HG03139 (cell line): ENCODE data around the gene RC3H1.
"Not testable (repeated sequence)": the region's sequence is repeated elsewhere in the genome, so short reads cannot be mapped to it uniquely, and the experiment has no call there.

Experiments used
- ATAC-seq: cut with Tn5 transposase; IDR thresholded peaks from one replicate; pipeline ENCODE4 v1.9.1; 2021; ENCODE audit not compliant: unreplicated experiment

RC3H1 gene

GRCh38 chr1:174022080-174022975, at the start of gene RC3H1:
Gene RC3H1, minus strand, starts transcription at chr1:174022357. Its CDS starts 29,372 bp downstream, at chr1:173992985.
- ATAC-seq = peak; percentile 80

GRCh38 chr1:174070614-174071013, 48.5 kb upstream of the RC3H1 start:
- ATAC-seq = no peak

GRCh38 chr1:174068000-174068399, 45.8 kb upstream of the RC3H1 start:
- ATAC-seq = no peak

GRCh38 chr1:174060090-174060489, 37.9 kb upstream of the RC3H1 start:
- no peak for ATAC-seq

GRCh38 chr1:174058624-174059023, 36.5 kb upstream of the RC3H1 start:
- ATAC-seq = no peak

- ATAC-seq = not testable (repeated sequence)
Observed at GRCh38 chr1:174056609-174057008, 34.5 kb upstream of the RC3H1 start.

- ATAC-seq = not testable (repeated sequence)
Observed at GRCh38 chr1:174055797-174056196, 33.6 kb upstream of the RC3H1 start.

GRCh38 chr1:174053826-174054225, 31.7 kb upstream of the RC3H1 start:
- ATAC-seq = no peak

GRCh38 chr1:174052621-174053020, 30.5 kb upstream of the RC3H1 start:
- no peak for ATAC-seq

- no peak for ATAC-seq
Observed at GRCh38 chr1:174051956-174052355, 29.8 kb upstream of the RC3H1 start.

- ATAC-seq = no peak
Observed at GRCh38 chr1:174049514-174049913, 27.4 kb upstream of the RC3H1 start.

- no peak for ATAC-seq
Observed at GRCh38 chr1:174044418-174045222, 22.5 kb upstream of the RC3H1 start.

- not testable (repeated sequence) for ATAC-seq
Observed at GRCh38 chr1:174042509-174042908, 20.4 kb upstream of the RC3H1 start.

GRCh38 chr1:174041369-174041768, 19.2 kb upstream of the RC3H1 start:
- no peak for ATAC-seq

- ATAC-seq = no peak
Observed at GRCh38 chr1:174040387-174040786, 18.2 kb upstream of the RC3H1 start.

GRCh38 chr1:174039027-174039426, 16.9 kb upstream of the RC3H1 start:
- ATAC-seq = no peak

GRCh38 chr1:174036798-174037197, 14.6 kb upstream of the RC3H1 start:
- no peak for ATAC-seq

- ATAC-seq = no peak
Observed at GRCh38 chr1:174036204-174036603, 14.0 kb upstream of the RC3H1 start.

- ATAC-seq = no peak
Observed at GRCh38 chr1:174032671-174033222, 10.6 kb upstream of the RC3H1 start.

GRCh38 chr1:174031099-174031498, 8.9 kb upstream of the RC3H1 start:
- ATAC-seq = no peak

GRCh38 chr1:174028495-174028894, 6.3 kb upstream of the RC3H1 start:
- ATAC-seq = no peak

- ATAC-seq = no peak
Observed at GRCh38 chr1:174023440-174023839, 1.3 kb upstream of the RC3H1 start.
